HFFc6 (cell line): Measurements from ENCODE around the gene COPS9. TPM values are rescaled to one million over a fixed set of nuclear protein-coding genes. Genes with fewer than 3 reads are reported as not detected.

Experiments used
- DNase-seq: peaks from one replicate; pipeline ENCODE4 v3.0.0-alpha.2; 2018
- H3K27ac Mint-ChIP-seq: 2 replicates; pipeline ENCODE4 v1.8.0; 2020; ENCODE audit warnings: mild to moderate bottlenecking, mixed read lengths
- H3K27me3 Mint-ChIP-seq: 2 replicates; pipeline ENCODE4 v1.8.0; 2021; ENCODE audit warnings: mild to moderate bottlenecking, moderate library complexity, mixed read lengths; ENCODE audit not compliant: insufficient read depth
- H3K36me3 Mint-ChIP-seq: 2 replicates; pipeline ENCODE4 v1.8.0; 2021; ENCODE audit warnings: low read depth, mixed read lengths
- H3K4me1 Mint-ChIP-seq: 2 replicates; pipeline ENCODE4 v1.8.0; 2020; ENCODE audit warnings: low read depth, mixed read lengths
- H3K4me3 Mint-ChIP-seq: 2 replicates; pipeline ENCODE4 v1.8.0; 2020; ENCODE audit warnings: mild to moderate bottlenecking, moderate library complexity, mixed read lengths
- H3K9me3 Mint-ChIP-seq: 2 replicates; pipeline ENCODE4 v1.8.0; 2020; ENCODE audit warnings: mild to moderate bottlenecking, mixed read lengths
- long read RNA-seq: library from polyadenylated mRNA; unstranded; transcript quantifications from one replicate; pipeline ENCODE4 v2.0.0, GENCODE V29; 2019
- total RNA-seq, 6 experiments: library from RNA; stranded (reverse); fragmentation: NEBNext Ultra II Directional; extraction: Animal tissue kit (Norgen Biotek cat#: 25700); gene quantifications; 2 replicates in 1 of 6; 3 replicates in 5 of 6; pipeline ENCODE4 v1.2.3, GENCODE V29; 2021
- TF ChIP-seq, protein P1 (sequence below): fragments of 200-600 bp; sonication (generic); IDR thresholded peaks from 2 replicates; pipeline ENCODE4 v1.5.0; 2021; ENCODE audit warnings: antibody characterized with exemption, mild to moderate bottlenecking

COPS9 gene
- total RNA-seq: 100 to 1,000 TPM; 147 to 239 (median 211) TPM
- long read RNA-seq, transcript COPS9-205 (3 exons, 418 nt): major isoform, 81 of 82 reads
- long read RNA-seq, partial matches to known transcripts: 0 of 82 reads
- long read RNA-seq, other reads (novel, unspliced or antisense): 1 of 82 reads

DNA sequence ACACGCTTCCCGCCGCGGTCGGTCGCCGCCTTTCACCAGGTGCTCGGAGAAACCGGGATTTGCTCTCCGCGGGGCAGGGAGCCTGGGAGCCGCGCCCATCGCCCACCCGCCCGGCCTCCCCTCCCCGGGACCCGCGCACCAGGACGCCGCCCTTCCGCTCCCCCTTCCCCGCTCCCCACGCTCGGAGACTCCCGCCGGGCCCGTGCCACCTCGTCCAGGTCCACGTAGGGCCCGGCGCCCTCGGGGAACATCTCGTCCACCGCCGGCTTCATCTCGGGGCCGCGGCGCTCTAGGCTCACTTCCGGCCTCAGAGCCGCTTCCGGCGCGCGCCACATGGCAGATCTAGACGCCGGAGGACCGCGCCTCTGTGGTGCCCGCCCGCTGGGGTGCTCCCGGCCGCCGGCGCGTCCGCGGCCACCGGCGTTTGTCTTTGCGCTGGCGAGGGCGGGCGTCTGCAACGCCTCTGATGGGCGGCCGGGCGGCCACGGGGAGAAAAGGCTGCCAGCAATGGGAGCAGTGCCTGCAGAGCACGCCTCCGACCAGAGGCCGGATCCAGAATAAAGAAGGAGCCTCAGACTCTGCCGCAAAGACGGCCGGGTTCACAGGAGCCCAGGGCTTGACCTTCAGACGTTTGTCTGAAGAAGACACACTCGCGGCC lies at the start of gene COPS9:
Gene COPS9, minus strand, starts transcription at position 293 of the 658 bp plus-strand sequence. Its CDS starts 21 bp downstream, at position 272.
- H3K9me3 Mint-ChIP-seq: no peaks in the 10 kb centered on the region
- peaks cover 11% of the 10 kb centered on the region for H3K27me3 Mint-ChIP-seq
- DNase-seq: peak; percentile 87
- H3K4me3 Mint-ChIP-seq: peak within 1 kb of the TSS; percentile 93
- peaks cover 8% of the 10 kb centered on the region for H3K36me3 Mint-ChIP-seq
- peak within 1 kb of the TSS; percentile 90 for H3K27ac Mint-ChIP-seq
- TF ChIP-seq, protein P1, sequence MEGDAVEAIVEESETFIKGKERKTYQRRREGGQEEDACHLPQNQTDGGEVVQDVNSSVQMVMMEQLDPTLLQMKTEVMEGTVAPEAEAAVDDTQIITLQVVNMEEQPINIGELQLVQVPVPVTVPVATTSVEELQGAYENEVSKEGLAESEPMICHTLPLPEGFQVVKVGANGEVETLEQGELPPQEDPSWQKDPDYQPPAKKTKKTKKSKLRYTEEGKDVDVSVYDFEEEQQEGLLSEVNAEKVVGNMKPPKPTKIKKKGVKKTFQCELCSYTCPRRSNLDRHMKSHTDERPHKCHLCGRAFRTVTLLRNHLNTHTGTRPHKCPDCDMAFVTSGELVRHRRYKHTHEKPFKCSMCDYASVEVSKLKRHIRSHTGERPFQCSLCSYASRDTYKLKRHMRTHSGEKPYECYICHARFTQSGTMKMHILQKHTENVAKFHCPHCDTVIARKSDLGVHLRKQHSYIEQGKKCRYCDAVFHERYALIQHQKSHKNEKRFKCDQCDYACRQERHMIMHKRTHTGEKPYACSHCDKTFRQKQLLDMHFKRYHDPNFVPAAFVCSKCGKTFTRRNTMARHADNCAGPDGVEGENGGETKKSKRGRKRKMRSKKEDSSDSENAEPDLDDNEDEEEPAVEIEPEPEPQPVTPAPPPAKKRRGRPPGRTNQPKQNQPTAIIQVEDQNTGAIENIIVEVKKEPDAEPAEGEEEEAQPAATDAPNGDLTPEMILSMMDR: peak; percentile 10; the same call in 1 of the 2 replicates
- peaks cover 24% of the 10 kb centered on the region for H3K4me1 Mint-ChIP-seq

DNA sequence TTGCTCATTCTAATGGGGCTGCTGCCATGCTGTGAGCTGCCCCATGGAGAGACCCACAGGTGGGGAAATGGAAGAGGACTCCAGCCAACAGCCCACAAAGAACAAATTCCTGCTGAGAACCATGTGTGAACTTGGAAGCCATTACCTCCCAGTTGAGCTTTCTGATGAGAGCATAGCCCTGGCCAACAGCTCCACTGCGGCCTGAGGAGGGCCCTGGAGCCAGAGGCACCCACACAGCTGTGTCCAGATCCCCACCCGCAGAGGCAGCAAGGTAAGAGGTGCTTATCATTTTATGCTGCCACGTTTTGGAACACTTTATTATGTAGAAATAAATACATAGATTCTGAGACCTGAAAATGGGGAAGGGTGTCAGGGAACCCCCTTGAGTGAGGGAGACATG lies 48.6 kb upstream of the COPS9 start:
- Mint-ChIP-seq H3K36me3 (peaks cover 9% of the 10 kb centered on the region; the same call in 1 of the 2 replicates), H3K4me1 (no peaks in the 10 kb centered on the region), H3K4me3 (no peak overlapping the region), H3K9me3 (peaks cover 25% of the 10 kb centered on the region), H3K27ac (no peak overlapping the region), H3K27me3 (peaks cover 60% of the 10 kb centered on the region)
- TF ChIP-seq, protein P1: no peak
- DNase-seq: no peak

DNA sequence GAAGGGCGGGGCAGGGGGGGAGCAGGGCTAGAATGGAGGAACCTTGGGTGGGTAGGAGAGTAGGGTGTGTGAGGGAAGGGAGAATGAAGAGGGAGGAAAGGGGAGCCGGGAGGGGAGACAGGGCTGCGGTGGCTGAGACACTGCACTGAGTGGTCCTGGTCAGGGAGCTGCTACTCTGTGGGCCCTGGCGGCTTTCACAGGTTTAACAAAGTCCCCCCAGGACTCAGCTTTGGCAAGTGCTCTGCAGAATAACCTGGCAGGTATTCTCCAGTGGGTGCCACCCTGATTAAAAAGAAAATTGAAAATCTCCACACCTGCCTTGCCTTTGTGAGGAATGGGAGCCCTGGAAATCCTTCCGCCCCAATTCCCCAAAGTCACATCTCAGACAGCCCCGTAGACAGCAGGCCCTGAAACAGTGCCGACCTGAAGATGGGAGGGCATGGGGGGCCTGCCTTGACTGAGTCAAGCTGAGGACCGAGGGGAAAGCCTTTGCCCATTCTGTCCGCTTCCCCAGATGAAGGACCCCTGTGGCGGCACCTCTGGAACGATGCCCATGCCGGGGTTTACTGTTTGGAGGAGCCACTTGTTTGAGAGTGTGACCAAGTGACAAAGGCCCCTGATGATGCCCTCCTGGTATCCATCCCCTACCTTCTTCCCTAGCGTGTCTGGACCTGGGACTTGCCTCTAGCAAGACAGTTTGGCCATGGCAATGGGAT lies 47.9 kb upstream of the COPS9 start:
- no peak for DNase-seq
- no peaks in the 10 kb centered on the region for H3K4me1 Mint-ChIP-seq
- TF ChIP-seq, protein P1: no peak
- H3K36me3 Mint-ChIP-seq: peaks cover 9% of the 10 kb centered on the region; the same call in 1 of the 2 replicates
- peaks cover 24% of the 10 kb centered on the region for H3K9me3 Mint-ChIP-seq
- H3K27ac Mint-ChIP-seq: no peak overlapping the region
- H3K27me3 Mint-ChIP-seq: peaks cover 55% of the 10 kb centered on the region
- H3K4me3 Mint-ChIP-seq: no peak overlapping the region

DNA sequence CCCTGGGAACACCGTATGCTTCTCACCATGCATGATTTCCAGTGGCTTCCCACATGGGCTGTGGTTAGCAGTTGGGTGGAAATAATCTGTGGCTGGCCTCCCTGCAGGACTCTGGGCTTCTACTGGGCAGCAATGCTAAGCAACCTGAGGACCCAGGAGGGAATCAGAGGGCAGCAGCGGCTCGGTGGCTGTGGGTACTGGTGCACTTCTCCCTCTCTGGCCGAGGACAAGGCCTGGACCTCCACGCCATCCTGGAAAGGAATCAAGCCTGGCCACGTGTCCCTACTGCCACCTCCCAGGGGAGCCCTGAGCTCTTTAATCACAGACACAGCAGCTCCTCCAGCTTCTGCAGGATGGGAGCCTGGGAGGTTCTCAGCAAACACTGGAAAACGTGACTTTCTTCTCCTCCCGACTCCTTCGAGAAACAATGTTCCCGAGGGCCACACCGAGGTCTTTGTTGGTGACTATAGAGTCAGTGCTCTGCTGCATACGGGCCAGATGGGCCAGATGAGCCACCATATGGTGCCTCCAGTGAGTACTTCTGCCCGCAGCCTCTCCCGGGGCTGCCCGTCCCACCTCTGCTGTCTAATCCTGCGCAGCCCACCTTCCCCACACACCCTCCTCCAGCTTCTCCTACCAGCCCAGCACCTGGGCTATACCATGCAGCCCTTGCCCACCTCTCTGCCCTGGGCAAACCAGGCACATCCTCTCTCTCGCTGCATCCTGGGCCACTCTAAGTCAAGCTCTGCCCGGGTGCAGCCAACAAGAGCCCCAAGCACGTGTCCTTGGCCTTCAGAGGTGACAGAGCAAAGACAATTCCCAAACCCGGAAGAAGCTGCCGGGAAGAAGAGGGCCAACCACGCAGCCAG lies 47.1 kb upstream of the COPS9 start:
- no peak overlapping the region for H3K27ac Mint-ChIP-seq
- peaks cover 50% of the 10 kb centered on the region for H3K27me3 Mint-ChIP-seq
- no peak for DNase-seq
- TF ChIP-seq, protein P1: no peak
- H3K4me1 Mint-ChIP-seq: no peaks in the 10 kb centered on the region
- H3K9me3 Mint-ChIP-seq: peaks cover 16% of the 10 kb centered on the region
- H3K4me3 Mint-ChIP-seq: no peak overlapping the region
- peaks cover 7% of the 10 kb centered on the region; the same call in 1 of the 2 replicates for H3K36me3 Mint-ChIP-seq

DNA sequence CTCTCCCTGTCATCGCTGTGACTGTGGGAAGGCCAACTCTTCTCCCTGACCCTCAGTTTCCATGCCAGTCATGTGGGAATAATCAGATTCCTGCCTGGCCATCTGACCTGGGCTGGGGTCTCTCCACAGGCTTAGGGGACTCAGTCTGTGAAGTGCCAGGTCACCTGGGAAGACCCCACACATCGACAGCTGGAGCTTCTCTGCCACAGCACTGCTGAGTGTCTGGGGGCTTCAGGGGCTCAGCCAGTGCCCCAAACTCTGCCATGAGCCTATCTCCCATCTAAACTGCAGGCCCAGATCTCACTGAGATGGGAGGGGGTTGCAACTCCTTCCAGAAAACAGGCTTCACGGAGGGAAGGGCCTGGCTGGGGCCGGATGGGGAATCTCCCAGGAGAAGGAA lies 46.4 kb upstream of the COPS9 start:
- DNase-seq: no peak
- H3K36me3 Mint-ChIP-seq: no peaks in the 10 kb centered on the region
- peaks cover 49% of the 10 kb centered on the region for H3K27me3 Mint-ChIP-seq
- no peaks in the 10 kb centered on the region for H3K4me1 Mint-ChIP-seq
- TF ChIP-seq, protein P1: no peak
- peaks cover 9% of the 10 kb centered on the region for H3K9me3 Mint-ChIP-seq
- no peak overlapping the region for H3K4me3 Mint-ChIP-seq
- H3K27ac Mint-ChIP-seq: no peak overlapping the region
